OCI-LY7 (cell line): ENCODE data around the gene IPO11. TPM values are rescaled to one million over a fixed set of nuclear protein-coding genes. Genes with fewer than 3 reads are reported as not detected.

ENCODE experiments used
- BruUV-seq: library from RNA; stranded (reverse); fragments of 400-500 nt; replicated peaks from 2 replicates; lab custom pipeline; 2021; lab: Mats Ljungman, UMichigan
- CTCF ChIA-PET: fragments of 300-600 bp; sonication (Branson Sonifier 250); formaldehyde crosslinking; loops from one replicate; lab custom pipeline; 2022; ENCODE audit warnings: antibody characterized with exemption; ENCODE audit not compliant: unreplicated experiment; lab: Charles Lee
- POLR2A ChIA-PET: fragments of 300-600 bp; sonication (Branson Sonifier 250); formaldehyde crosslinking; loops from one replicate; lab custom pipeline; 2022; ENCODE audit warnings: antibody characterized with exemption; lab: Charles Lee
- DNase-seq: peaks from one replicate; pipeline ENCODE4 v3.0.0-alpha.2; 2015; ENCODE audit warnings: low spot score
- H2AFZ ChIP-seq: fragments of 200-600 bp; sonication (generic), shearing (Covaris generic); 2 replicates; pipeline ENCODE4 v1.6.1; 2014; ENCODE audit warnings: mild to moderate bottlenecking, antibody characterized with exemption, low read length, moderate library complexity
- H3K27ac ChIP-seq: fragments of 200-600 bp; sonication (generic); 2 replicates; pipeline ENCODE4 v1.5.1; 2014; ENCODE audit warnings: mixed run types, low read depth, mild to moderate bottlenecking, moderate library complexity, low read length, inconsistent platforms; ENCODE audit not compliant: poor library complexity, severe bottlenecking
- H3K36me3 ChIP-seq: fragments of 200-600 bp; sonication (generic); 2 replicates; pipeline ENCODE4 v1.6.1; 2014; ENCODE audit warnings: mild to moderate bottlenecking, antibody characterized with exemption, low read length, moderate library complexity, mixed read lengths; ENCODE audit not compliant: insufficient read depth
- H3K4me1 ChIP-seq: fragments of 200-600 bp; sonication (generic); 2 replicates; pipeline ENCODE4 v1.5.1; 2014; ENCODE audit warnings: mild to moderate bottlenecking, low read length; ENCODE audit not compliant: insufficient read depth, poor library complexity, severe bottlenecking
- H3K4me2 ChIP-seq: fragments of 200-600 bp; sonication (generic); 2 replicates; pipeline ENCODE4 v1.6.1; 2014; ENCODE audit warnings: mild to moderate bottlenecking, low read length
- H3K4me3 ChIP-seq: fragments of 200-600 bp; sonication (generic); 2 replicates; pipeline ENCODE4 v1.5.1; 2014; ENCODE audit warnings: mild to moderate bottlenecking, low read depth, low read length; ENCODE audit not compliant: poor library complexity, severe bottlenecking
- H3K79me2 ChIP-seq: fragments of 200-600 bp; sonication (generic); 2 replicates; pipeline ENCODE4 v1.6.1; 2016; ENCODE audit warnings: low read depth, mild to moderate bottlenecking, low read length, moderate library complexity, mixed read lengths; ENCODE audit not compliant: insufficient read depth
- H3K9me2 ChIP-seq: fragments of 200-600 bp; sonication (generic); 2 replicates; pipeline ENCODE4 v1.6.1; 2016; ENCODE audit warnings: mild to moderate bottlenecking, low read length, mixed read lengths; ENCODE audit not compliant: insufficient read depth
- H3K9me3 ChIP-seq: fragments of 200-600 bp; sonication (generic); 2 replicates; pipeline ENCODE4 v1.6.1; 2014; ENCODE audit warnings: mild to moderate bottlenecking, mixed run types, low read length, mixed read lengths
- H4K20me1 ChIP-seq: fragments of 200-600 bp; sonication (generic); 2 replicates; pipeline ENCODE4 v1.6.1; 2014; ENCODE audit warnings: mild to moderate bottlenecking, antibody characterized with exemption, low read length, moderate library complexity, mixed read lengths; ENCODE audit not compliant: insufficient read depth
- CTCF ChIP-seq: fragments of 200-600 bp; sonication (generic); conservative IDR thresholded peaks from 2 replicates; pipeline ENCODE4 v1.5.1; 2014; ENCODE audit warnings: mild to moderate bottlenecking, antibody characterized with exemption, low read length, moderate library complexity, mixed read lengths
- EZH2phosphoT487 ChIP-seq: fragments of 200-600 bp; sonication (generic); IDR thresholded peaks from 2 replicates; pipeline ENCODE4 v1.6.1; 2018; ENCODE audit warnings: low read depth, borderline replicate concordance, mild to moderate bottlenecking, mixed run types, antibody characterized with exemption, low read length, moderate library complexity, mixed read lengths
- intact Hi-C: fragments of 100-400 bp; cut with micrococcal nuclease; formaldehyde crosslinking; loops from one replicate; pipeline ENCODE4 v1.10.0; 2022; ENCODE audit not compliant: unreplicated experiment
- total RNA-seq, 2 experiments: library from RNA; depleted of rRNA in 1 of 2; stranded (reverse); fragments of >200 nt in 1 of 2; shearing (Covaris generic) in 1 of 2; gene quantifications; 2 replicates each; pipeline ENCODE4 v1.2.3, GENCODE V29; 2014 to 2022

Gene IPO11
- total RNA-seq, 2 experiments from 2014 or later, result 26.1 to 59.9 TPM

- H3K4me2 ChIP-seq, result no peak overlapping the region
- ChIA-PET POLR2A (no interaction called here), CTCF (no interaction called here)
- H4K20me1 ChIP-seq, result no peaks in the 10 kb centered on the region
- no peaks in the 10 kb centered on the region for H3K9me3 ChIP-seq
- H3K9me2 ChIP-seq, result no peaks in the 10 kb centered on the region
- no peak for DNase-seq
- BruUV-seq, result no TSS peak
- H3K4me1 ChIP-seq, result no peaks in the 10 kb centered on the region
- no peaks in the 10 kb centered on the region for H3K79me2 ChIP-seq
- H3K36me3 ChIP-seq, result no peaks in the 10 kb centered on the region; the same call in 1 of the 2 replicates
- H3K27ac ChIP-seq, result no peak overlapping the region
- TF ChIP-seq CTCF (no peak), EZH2phosphoT487 (no peak)
- intact Hi-C loops, result no loop called here
- H2AFZ ChIP-seq, result no peak overlapping the region
- no peak overlapping the region for H3K4me3 ChIP-seq
Observed at GRCh38 chr5:62642468-62642867, 229.9 kb downstream of the IPO11 start.

- intact Hi-C loops, result no loop called here
- H3K9me2 ChIP-seq, result no peaks in the 10 kb centered on the region
- H2AFZ ChIP-seq, result no peak overlapping the region
- H3K79me2 ChIP-seq, result no peaks in the 10 kb centered on the region
- no TSS peak for BruUV-seq
- H3K4me3 ChIP-seq, result no peak overlapping the region
- DNase-seq, result no peak
- H3K9me3 ChIP-seq, result no peaks in the 10 kb centered on the region
- H4K20me1 ChIP-seq, result no peaks in the 10 kb centered on the region
- ChIA-PET CTCF (no interaction called here), POLR2A (no interaction called here)
- H3K4me1 ChIP-seq, result no peaks in the 10 kb centered on the region
- no peak overlapping the region for H3K27ac ChIP-seq
- TF ChIP-seq EZH2phosphoT487 (no peak), CTCF (no peak)
- H3K36me3 ChIP-seq, result no peaks in the 10 kb centered on the region
- H3K4me2 ChIP-seq, result no peak overlapping the region
Observed at GRCh38 chr5:62643556-62644451, 231.2 kb downstream of the IPO11 start.

GRCh38 chr5:62645223-62645622, 232.7 kb downstream of the IPO11 start:
- intact Hi-C loops, result no loop called here
- no peaks in the 10 kb centered on the region for H3K4me1 ChIP-seq
- no peaks in the 10 kb centered on the region for H3K9me2 ChIP-seq
- no peak overlapping the region for H2AFZ ChIP-seq
- no peaks in the 10 kb centered on the region for H3K36me3 ChIP-seq
- no peaks in the 10 kb centered on the region for H3K79me2 ChIP-seq
- ChIA-PET POLR2A (interaction anchor here (0.6 kb wide), 1 partner anchor 93 kb away, joined by 8 read pairs; no protein-coding TSS in a partner anchor), CTCF (no interaction called here)
- no peak overlapping the region for H3K4me3 ChIP-seq
- H3K4me2 ChIP-seq, result no peak overlapping the region
- no TSS peak for BruUV-seq
- no peaks in the 10 kb centered on the region for H4K20me1 ChIP-seq
- TF ChIP-seq EZH2phosphoT487, result no peak
- no peak for TF ChIP-seq CTCF
- DNase-seq, result no peak
- H3K9me3 ChIP-seq, result no peaks in the 10 kb centered on the region
- H3K27ac ChIP-seq, result no peak overlapping the region
